Cardiac septum (tissue), 1 donor: ENCODE results near the gene TMED7. TPM values are rescaled to one million over a fixed set of nuclear protein-coding genes. Genes with fewer than 3 reads are reported as not detected.

ENCODE experiments used
- DNase-seq: peaks from one replicate; pipeline ENCODE4 v3.0.0-alpha.2; 2020; ENCODE audit warnings: low spot score
- intact Hi-C: fragments of 100-400 bp; cut with DNase I; formaldehyde crosslinking; loops from one replicate; pipeline ENCODE4 v1.14.0; 2022
- total RNA-seq: library from RNA; stranded (reverse); fragmentation: NEBNext Ultra II Directional; extraction: Animal tissue kit (Norgen Biotek cat#: 25700); gene quantifications from one replicate; pipeline ENCODE4 v1.2.1, GENCODE V29; 2021
- donor health status: DM: no; HTN: no; CAD: no.

TMED7 gene
- total RNA-seq, 1 donor from 2014 or later = 79.1 TPM

DNA sequence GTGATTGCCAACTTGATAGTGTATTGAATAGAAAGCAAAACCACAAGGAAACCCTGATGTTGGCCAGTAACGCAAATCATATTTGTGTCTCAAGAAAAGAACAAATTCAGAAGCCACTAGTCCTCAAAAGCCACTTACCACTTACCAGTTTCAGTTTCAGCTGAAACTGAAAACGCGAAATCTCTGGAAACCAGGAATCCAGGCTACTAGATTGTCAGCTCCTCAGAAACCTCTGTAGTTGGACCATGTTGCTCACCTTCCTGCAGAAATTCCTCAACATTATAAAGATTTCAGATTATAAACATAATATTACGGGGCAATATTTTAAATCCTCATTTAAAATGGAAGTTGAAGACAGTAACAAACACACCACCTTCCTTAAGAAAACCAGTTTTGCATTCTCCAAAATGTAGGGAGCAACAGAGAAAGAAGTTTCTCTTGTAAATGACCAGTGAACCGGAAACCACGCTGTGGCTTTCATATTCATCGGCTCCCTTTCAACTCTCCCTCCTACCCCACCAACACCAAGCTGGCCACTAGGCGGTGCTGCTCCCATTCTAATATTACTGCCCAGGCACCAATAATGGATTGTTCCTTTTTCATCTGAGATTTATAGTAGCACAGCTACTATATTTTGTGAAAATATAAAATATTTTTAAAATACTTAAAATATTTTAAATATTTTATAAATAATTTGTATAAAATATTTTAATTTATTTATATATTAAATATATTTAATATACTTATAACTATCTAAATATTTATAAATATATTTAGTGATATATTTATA is 8.7 kb upstream of the TMED7 start:
- intact Hi-C loops = loop anchor here (2.0 kb wide), 2 partner anchors 204 to 434 kb away; no protein-coding TSS in a partner anchor
- peak; percentile 92 for DNase-seq

DNA sequence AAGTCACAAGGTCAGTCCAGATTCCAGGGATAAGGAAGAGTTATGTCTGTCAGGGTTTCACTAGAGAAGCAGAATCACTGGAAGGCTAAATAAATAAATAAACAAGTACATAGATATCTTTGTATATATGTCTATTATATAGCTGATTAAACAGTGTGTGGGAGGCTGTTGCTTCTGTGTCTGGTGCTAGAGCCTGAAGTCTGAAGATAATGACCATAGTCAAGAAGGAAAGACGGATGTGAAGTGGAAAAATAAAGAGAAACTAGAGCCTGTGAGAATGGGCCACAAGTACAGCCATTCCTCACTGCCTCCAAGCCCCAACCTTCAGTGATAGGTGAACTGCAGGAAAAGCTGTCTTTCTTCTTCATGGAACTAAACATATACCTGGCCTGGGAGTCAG is 4.1 kb upstream of the TMED7 start:
- intact Hi-C loops = no loop called here
- no peak for DNase-seq

DNA sequence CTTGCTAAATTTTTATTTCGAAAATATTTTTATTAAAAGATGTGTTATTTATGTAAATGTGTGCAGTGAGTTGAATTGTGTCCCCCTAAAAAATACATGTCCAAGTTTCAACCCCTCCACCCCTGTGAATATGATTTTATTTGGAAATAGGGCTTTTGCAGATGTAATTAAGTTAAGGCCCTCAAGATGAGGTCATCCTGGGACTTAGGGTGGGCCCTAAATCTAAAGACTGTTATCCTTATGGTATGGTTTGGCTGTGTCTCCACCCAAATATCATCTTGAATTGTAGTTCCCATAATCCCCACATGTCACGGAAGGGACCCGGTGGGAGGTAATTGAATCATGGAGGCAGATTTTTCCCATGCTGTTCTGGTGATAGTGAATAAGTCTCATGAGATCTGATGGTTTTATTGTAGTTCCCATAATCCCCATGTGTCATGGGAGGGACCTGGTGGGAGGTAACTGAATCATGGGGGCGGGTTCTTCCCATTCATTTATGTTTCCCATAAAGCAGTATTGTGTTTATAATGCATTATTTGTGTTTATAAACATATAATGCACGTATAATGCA is 1.5 kb upstream of the TMED7 start:
- intact Hi-C loops = loop anchor here (2.0 kb wide), 1 partner anchor 83 kb away; the partner anchor contains the start of gene FEM1C

DNA sequence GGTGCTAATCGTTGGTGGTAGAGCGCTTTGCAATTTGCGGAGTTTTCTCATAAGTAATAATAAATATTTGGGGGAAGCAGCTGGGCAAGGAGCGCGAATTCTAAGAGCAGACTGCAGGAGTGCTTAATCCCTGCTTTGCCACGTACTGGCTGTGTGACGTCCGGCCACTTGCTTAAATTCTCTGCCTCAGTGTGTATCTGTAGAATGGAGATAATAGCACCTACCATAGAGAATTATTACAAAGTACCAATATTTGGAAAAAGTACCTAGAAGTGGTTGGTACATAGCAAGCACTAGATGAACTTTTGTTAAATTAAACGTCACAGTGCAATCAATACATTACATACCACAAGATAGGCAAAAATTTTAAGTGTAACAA is 598 bp upstream of the TMED7 start:
- intact Hi-C loops = loop anchor here (2.0 kb wide), 1 partner anchor 82 kb away; the partner anchor contains the start of gene FEM1C
- no peak for DNase-seq

More for the DNA sequence above, 1.5 kb upstream of the TMED7 start:
- no peak for DNase-seq

DNA sequence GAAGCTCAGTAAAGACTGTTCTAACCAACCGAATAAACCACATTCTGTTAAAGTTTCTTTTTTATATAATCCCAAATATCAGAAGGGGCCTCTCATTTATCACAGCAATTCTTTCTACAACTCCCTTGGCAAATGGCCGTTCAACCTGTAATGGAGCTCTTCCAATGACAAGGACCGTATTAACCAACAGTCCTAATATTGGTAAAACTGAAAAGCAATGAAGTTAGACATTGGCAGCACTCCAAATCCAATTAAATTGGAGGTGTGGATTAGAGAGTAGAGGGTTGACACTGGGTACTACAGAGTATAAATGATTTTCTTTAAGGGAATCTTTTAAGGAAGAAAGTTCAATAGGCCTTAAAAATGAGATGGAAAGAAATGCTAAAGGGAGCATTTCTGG is 842 bp downstream of the TMED7 start:
- DNase-seq = no peak
- intact Hi-C loops = loop anchor here (2.0 kb wide), 1 partner anchor 216 kb away; the partner anchor contains the start of genes AP3S1 and ATG12

DNA sequence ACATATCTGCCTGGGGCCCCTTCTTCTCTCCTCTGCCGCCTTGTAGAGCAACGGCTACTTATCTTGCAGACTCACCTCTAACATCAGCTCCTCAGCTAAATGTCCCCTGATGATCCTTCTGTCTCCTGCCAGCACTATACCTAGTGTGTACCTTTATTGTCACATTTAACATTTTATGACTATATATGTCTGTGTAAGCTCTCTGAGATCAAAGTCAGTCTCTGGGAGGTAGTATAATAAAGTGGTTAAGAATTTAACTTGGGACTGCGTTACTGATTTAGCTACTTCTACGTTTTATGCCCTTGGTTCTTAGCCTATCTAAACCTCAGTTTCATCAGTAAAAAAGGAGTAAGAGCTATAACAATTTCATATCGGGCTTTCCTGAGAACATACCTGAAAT is 2.2 kb downstream of the TMED7 start:
- DNase-seq = no peak
- intact Hi-C loops = loop anchor here (2.0 kb wide), 1 partner anchor 217 kb away; the partner anchor contains the start of genes AP3S1 and ATG12

DNA sequence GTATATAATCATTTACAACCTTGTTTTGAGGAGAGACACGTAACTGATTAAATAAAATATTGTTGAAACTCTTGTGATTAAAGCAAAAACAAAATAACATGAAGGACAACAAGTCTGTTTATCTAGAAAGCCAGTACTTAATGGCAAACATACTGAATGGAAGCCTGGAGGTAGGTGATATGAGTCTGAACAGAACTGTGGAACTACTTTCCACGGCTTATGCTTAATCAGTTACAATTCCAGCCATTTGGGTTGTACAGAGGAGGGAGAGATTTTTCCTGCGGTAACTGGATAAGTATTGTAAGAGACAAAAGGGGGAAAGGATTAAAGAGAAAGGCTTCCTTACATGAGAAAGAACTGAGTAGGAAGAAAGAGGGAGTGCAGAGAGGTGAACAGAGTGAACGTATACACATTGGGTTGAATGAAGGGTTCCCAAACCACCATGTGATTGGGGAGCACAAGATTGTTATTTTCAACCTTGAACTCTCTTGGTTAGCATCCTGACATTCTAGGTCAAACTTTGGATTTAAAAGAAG is 4.4 kb downstream of the TMED7 start:
- intact Hi-C loops = no loop called here
- DNase-seq = no peak

DNA sequence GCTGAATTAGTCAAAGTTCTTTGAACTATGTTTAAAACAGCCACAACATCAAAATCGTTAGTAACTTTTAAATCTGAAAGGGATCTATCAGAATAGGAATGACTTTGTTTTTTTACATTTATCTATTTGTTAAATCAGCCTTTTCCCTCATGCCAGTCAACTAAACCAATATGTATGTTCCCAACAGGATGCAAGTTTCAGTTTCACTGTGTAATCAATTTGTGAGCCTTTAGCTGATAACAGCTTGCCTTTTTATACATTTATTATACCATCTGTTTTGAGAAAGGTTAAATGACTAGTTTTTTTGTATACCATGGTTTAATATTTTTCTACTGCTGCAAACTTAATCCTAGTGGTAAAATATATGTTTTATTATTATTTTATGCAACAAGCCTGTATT is 8.9 kb downstream of the TMED7 start:
- no peak for DNase-seq
- intact Hi-C loops = no loop called here

DNA sequence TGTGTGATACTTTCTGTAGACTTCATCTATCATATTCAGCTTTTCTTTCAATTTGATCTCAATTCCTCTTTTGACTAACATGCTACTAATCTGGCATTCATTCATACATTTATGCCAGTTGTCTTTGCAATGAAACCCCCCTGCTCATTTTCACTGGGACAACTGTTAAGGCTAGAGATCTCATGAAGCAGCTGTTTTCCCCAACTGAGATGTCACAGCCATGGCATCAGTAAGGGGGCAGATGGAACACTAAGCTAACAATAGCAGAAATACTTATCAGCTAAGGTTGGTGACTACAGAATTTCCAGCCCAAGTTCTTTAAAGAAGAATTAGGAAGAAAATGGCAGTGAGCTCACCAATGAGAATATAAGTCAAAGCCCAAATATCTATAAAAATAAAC is 9.4 kb downstream of the TMED7 start:
- no peak for DNase-seq
- intact Hi-C loops = no loop called here

DNA sequence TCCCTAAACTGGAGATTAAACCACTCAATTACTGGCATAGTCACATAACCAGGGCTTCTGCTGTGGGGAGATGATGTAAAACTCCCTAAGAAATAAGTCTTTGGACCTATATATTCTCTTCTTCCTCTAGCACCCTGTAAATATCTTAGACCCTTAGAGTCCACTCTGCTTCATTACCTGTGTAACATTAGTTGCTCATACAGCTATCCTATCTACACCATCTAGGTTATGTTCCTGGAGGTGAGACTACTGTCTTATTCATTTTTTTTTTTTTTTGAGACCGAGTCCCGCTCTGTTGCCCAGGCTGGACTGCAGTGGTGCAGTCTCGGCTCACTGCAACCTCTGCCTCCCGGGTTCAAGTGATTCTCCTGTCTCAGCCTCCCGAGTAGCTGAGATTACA is 14.0 kb downstream of the TMED7 start:
- intact Hi-C loops = no loop called here
- no peak for DNase-seq

DNA sequence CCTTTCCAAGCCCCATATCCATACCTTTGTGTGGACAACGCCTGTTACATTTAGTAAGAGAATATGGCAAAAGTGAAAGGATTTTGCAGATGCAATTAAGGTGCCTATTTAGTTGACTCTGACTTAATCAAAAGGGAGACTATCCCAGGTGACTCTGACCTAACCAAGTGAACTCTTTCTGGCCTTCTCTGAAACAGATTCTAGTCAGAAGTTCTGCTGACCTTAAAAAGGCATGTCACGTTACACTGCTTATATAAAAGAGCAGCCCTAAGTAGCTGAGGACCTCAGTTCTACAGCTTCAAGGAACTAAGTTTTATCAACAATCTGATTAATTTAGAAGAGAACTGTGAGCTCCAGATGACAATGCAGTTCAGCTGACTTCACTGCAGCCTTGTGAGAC is 17.9 kb downstream of the TMED7 start:
- intact Hi-C loops = no loop called here
- DNase-seq = no peak

DNA sequence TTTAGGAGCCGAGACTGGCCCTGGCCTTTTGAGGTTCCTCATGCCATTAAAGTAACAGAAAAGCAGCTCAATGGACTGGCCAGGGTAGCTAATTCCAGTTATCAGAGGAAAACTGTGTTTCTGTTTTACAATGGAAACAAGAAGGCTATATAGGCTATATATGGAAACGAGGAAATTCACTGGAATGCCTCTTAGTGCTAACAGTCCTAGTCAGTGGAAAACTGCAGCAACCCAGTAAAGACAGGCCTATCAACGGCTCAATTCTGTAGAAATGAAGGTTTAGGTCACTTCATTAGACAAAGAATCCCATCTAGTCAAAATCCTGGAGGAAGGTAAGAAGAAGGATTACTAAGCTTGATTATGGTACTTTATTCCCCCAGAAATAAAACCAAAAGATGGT is 20.4 kb downstream of the TMED7 start:
- intact Hi-C loops = no loop called here
- no peak for DNase-seq

DNA sequence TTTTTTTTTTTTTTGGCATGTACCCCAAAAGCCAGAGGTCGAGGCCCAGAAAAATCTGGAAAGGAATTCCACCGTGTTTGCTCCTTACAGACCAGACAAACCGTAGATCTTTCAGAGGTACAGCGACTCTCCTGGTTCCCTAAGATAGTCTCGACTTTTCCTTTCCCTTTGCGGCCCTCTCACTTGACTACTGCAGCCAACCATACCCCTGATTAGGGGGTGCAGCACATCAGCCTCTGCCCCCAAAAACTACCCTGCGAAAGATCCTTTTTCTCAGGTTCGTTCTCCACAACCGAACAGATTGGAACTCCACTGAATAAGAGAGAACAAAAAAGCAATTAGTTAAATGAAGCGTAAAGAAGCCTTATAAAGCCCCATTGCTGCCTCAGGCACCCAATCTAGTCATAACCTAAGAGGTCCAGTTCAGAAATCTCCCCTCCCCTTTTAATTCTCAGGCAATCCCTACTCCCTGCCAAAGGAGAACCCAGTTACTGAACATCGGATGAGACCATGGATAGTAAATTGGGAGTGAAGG is 23.2 kb downstream of the TMED7 start:
- DNase-seq = no peak
- intact Hi-C loops = no loop called here

DNA sequence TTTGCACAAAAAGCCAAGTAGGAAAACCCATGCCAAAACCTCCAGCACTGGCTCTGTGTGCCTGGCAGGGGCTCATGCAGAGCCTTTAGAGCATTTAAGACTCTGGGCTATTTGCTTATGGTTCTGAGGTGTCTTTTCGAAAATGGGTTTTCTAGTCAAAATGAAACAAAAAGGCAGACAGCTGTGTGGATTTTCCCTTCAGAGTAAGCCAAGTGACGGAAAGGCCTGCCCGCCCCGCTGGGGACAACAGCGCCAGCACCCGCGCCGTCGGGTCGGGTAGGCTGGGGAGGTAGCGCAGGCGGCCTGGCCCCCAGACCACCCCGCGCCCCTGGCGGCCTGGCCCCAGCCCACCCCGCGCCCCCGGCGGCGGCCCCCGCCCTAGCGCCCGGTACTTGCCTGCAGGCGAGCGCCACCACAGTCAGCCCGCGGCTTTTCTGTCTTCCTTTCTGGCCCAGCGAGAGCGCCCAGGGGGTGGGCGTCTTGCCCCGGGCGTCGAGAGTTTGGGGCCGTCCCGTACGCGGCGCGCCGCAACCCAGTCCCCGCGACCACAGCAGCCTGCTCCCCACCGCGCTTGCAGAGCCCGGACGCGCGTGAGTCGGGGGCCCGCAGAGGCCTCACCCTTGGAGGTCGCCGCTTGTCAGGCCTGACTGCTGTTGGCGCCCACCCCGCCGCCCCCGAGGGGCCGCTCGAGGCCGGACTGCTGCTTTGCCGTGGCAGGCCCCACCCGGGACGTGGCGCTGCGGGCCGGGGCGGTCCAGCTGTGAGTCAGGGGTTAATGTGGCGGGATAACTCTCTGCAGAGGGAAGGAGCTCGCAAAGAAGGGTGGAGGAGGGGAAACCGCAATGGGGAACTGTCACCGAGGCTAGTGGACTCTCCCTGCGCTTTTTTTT is 23.9 kb downstream of the TMED7 start, which contains the start of gene TICAM2:
Gene TICAM2, minus strand, starts transcription at position 779 of the 890 bp plus-strand sequence. CDS start 21,223 bp downstream, outside the sequence.
- peak; percentile 89 for DNase-seq
- intact Hi-C loops = no loop called here

DNA sequence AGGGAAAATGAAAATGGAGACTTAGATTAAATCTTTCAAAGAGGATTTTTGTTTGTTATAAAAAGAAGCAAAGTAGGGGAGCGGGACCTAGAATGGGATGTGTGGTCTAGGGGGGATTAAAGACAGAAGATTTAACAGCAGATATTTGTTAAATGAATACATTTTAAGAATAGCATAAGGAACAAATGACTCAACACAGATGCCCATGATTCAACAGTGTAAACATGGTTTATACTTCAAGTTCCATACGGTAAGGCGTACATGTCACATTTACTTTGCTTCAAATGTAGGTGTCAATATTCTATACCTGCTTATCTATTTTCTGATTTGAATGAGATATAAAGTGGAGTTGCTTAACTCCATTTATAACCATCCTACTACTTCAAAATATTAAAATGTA is 25.1 kb downstream of the TMED7 start:
- DNase-seq = no peak
- intact Hi-C loops = no loop called here

DNA sequence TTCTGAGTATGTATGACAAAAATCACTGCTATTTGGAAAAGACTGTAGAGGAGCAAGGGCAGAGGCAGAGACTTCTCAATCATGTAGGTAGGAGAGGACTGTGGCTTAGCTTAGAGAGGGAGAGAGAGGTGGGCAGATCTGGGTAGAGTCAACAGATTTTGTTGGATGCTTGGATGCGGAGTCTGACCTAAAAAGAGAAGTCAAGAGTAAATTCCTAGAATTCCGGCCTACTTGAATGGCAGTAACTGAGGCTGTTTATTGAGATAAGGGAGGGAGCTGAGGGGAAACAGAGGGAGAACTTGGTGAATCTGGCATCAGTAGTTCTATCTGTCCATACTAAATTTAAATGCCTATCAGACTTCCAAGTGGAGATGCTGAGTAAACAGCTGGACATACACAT is 25.9 kb downstream of the TMED7 start:
- intact Hi-C loops = no loop called here
- no peak for DNase-seq

DNA sequence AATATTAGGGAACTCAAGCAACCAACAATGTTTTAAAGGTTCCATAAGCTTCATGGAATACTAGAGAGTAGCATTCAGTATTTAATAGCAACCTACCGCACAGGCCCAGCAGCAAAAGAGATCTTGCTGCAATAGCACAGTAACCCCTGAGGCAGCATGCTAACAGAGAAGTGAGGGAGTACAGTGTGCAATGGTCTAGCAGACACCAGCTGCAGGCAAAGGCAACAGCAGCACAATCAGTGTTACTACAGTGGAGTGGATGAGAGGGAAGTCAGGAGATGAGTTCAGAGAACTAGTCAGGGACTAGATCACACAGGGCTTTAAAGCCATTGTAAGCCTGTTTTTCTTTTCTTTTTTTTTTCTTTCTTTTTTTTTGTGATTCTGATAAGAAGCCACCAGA is 26.3 kb downstream of the TMED7 start:
- intact Hi-C loops = no loop called here
- no peak for DNase-seq

DNA sequence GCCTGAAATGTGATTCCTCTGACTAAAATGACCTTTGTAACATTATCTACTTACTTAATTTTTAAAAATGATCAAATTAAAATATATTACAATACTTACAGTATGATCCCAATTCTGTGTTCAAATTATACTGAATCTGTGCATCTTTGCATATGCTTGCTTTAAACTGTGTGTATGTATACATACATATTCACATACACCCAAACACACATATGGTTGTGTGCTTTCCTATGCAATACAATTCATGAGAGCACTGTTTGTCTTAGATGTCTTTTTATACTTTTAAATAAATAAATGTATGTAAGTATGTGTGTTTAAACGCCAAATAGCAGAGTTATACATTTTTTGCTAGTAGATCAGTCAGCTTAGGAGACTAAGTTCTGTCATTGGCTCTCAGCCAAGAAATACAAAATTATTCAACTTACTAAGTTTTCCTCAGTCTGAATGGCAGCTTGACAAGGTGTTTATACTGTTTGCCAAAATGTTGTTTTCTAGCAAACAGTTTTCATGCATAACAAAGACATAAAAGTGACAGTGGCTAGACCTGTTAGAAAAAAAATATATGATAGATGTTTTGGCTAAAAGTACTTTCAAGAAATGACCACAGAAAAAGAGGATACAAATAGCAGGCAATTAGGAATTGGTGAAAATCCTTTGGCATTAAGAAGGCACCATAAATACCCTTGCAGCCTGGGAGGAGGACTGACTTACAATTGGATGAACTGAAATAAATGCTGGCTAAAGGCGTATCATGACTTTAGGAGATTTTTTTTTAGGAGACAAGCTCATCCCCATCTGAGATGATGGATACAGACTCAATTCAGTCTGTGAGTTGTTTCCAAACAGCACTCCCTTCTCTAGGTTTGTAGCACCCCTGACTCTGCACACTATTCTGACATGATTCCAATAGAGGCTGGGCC is 31.4 kb downstream of the TMED7 start:
- intact Hi-C loops = loop anchor here (5.0 kb wide), 1 partner anchor 497 kb away; no protein-coding TSS in a partner anchor
- no peak for DNase-seq
